Measurements from ENCODE around the gene ZNF205. TPM values are rescaled to one million over a fixed set of nuclear protein-coding genes. Genes with fewer than 3 reads are reported as not detected.
A peak's percentile ranks its signal among the peaks of the same experiment; 100 is the strongest.

The ZNF205 gene
- total and polyA plus RNA-seq, 2 of the 8 experiments (the other 6 are each of a cell fraction or from before 2014, with no cell fraction given): 19.1 to 19.9 TPM

- TF ChIP-seq SIN3A (conservative IDR thresholded peaks at IDR 0.05 in 1 of 2, IDR thresholded peaks at IDR 0.05 in 1 of 2; ENCODE audit: low read depth in 1 of 2, low read length in 2 of 2): peak; percentile 16 to 23; a peak in 1 of 4 replicates
- no peak for TF ChIP-seq CBX5 (IDR thresholded peaks at IDR 0.05; ENCODE audit: low read depth, low read length)
- no peak for TF ChIP-seq MAX (IDR thresholded peaks at IDR 0.05)
- TF ChIP-seq RBBP5 (IDR thresholded peaks at IDR 0.05; ENCODE audit: borderline replicate concordance, low read depth, low read length): peak; percentile 69
- no peak for TF ChIP-seq SIX5 (IDR thresholded peaks at IDR 0.05; ENCODE audit: low read depth, low read length)
- TF ChIP-seq KDM4A (IDR thresholded peaks at IDR 0.05; ENCODE audit: low read depth, low read length, severe bottlenecking): peak; percentile 50
- no peak for TF ChIP-seq GTF2F1 (IDR thresholded peaks at IDR 0.05; ENCODE audit: borderline replicate concordance, low read depth, low read length)
- TF ChIP-seq JUN (IDR thresholded peaks at IDR 0.05; ENCODE audit: low read depth, low read length): no peak
- TF ChIP-seq CTBP2 (IDR thresholded peaks at IDR 0.05; ENCODE audit: borderline replicate concordance, insufficient read depth, insufficient read length, low read length): no peak
- no peak for TF ChIP-seq RAD21 (IDR thresholded peaks at IDR 0.05 in 1 of 2, conservative IDR thresholded peaks at IDR 0.05 in 1 of 2; ENCODE audit: low read depth in 2 of 2, low read length in 2 of 2)
- no peak for TF ChIP-seq SP4 (IDR thresholded peaks at IDR 0.05; ENCODE audit: low read length)
- no peak for TF ChIP-seq CBX8 (IDR thresholded peaks at IDR 0.05; ENCODE audit: borderline replicate concordance, low read depth, low read length)
- TF ChIP-seq CHD1 (IDR thresholded peaks at IDR 0.05; ENCODE audit: low read depth, low read length): no peak
- no peak for TF ChIP-seq MAFK (IDR thresholded peaks at IDR 0.05; ENCODE audit: low read depth, low read length)
- no peak for TF ChIP-seq HDAC6 (IDR thresholded peaks at IDR 0.05; ENCODE audit: low read depth, low read length)
- TF ChIP-seq SUZ12 (IDR thresholded peaks at IDR 0.05; ENCODE audit: low read length): no peak
- no peak for TF ChIP-seq NRF1 (IDR thresholded peaks at IDR 0.05; ENCODE audit: low read depth, low read length)
- no peak for TF ChIP-seq TAF7 (optimal IDR thresholded peaks at IDR 0.05; ENCODE audit: borderline replicate concordance, low read depth, low read length)
- no peak for TF ChIP-seq RXRA (IDR thresholded peaks at IDR 0.05; ENCODE audit: insufficient read depth, low read depth, low read length)
- TF ChIP-seq CEBPB (IDR thresholded peaks at IDR 0.05; ENCODE audit: low read depth, low read length): no peak
- no peak for TF ChIP-seq SAP30 (IDR thresholded peaks at IDR 0.05; ENCODE audit: insufficient read depth, insufficient replicate concordance, low read length)
- TF ChIP-seq CHD2 (IDR thresholded peaks at IDR 0.05; ENCODE audit: low read length): no peak
- 0 out of 2 replicates have a peak, but pooled peaks have one; percentile 2 for TF ChIP-seq GABPA (IDR thresholded peaks at IDR 0.05; ENCODE audit: borderline replicate concordance, insufficient read depth, low read length)
- TF ChIP-seq POLR2A (IDR thresholded peaks at IDR 0.05; ENCODE audit: control extremely low read depth in 1 of 2, low read depth in 2 of 2, low read length in 2 of 2): peak in 1 of 2 experiments; percentile 20; a peak in 2 of 3 replicates
Measured at GRCh38 chr16:3135126-3135715, 22.8 kb downstream of the ZNF205 start (continued).

All from H1 (cell line).